Stimulated activated naive CD8-positive, alpha-beta T cell treated with anti-CD3 and anti-CD28 coated beads, Interleukin-15, Interleukin-2, amounts not matched to agents 100 ng/mL and 50 ng/mL, for 24 hours (primary cell): ENCODE measurements around the gene NT5DC4.
A peak's percentile ranks its signal among the peaks of the same experiment; 100 is the strongest.

Experiments used
- H3K27ac Mint-ChIP-seq: one replicate; pipeline ENCODE4 v1.8.0; 2021; ENCODE audit warnings: mild to moderate bottlenecking, mixed read lengths
- H3K27me3 Mint-ChIP-seq: one replicate; pipeline ENCODE4 v1.8.0; 2021; ENCODE audit warnings: mixed read lengths
- H3K36me3 Mint-ChIP-seq: one replicate; pipeline ENCODE4 v1.8.0; 2021; ENCODE audit warnings: low read depth, mixed read lengths
- H3K4me1 Mint-ChIP-seq: one replicate; pipeline ENCODE4 v1.8.0; 2021; ENCODE audit warnings: low read depth, mixed read lengths
- H3K4me3 Mint-ChIP-seq: one replicate; pipeline ENCODE4 v1.8.0; 2021; ENCODE audit warnings: mild to moderate bottlenecking, mixed read lengths
- H3K9me3 Mint-ChIP-seq: one replicate; pipeline ENCODE4 v1.8.0; 2021; ENCODE audit warnings: mixed read lengths

NT5DC4 gene

GRCh38 chr2:112720785-112721184 is at the start of gene NT5DC4:
TSS of gene NT5DC4 (plus strand) at chr2:112721020. CDS start at chr2:112721080, 60 bp downstream.
- Mint-ChIP-seq H3K36me3 (no peaks in the 10 kb centered on the region), H3K9me3 (no peaks in the 10 kb centered on the region), H3K4me3 (no peak within 1 kb of the TSS), H3K27me3 (no peaks in the 10 kb centered on the region), H3K4me1 (no peaks in the 10 kb centered on the region), H3K27ac (no peak within 1 kb of the TSS)

- H3K4me1 Mint-ChIP-seq = no peaks in the 10 kb centered on the region
- no peaks in the 10 kb centered on the region for H3K9me3 Mint-ChIP-seq
- no peak overlapping the region for H3K4me3 Mint-ChIP-seq
- H3K27ac Mint-ChIP-seq = no peak overlapping the region
- H3K27me3 Mint-ChIP-seq = peaks cover 3% of the 10 kb centered on the region
- H3K36me3 Mint-ChIP-seq = peaks cover 3% of the 10 kb centered on the region
Observed at GRCh38 chr2:112671801-112672200, 49.0 kb upstream of the NT5DC4 start.

- Mint-ChIP-seq H3K9me3 (no peaks in the 10 kb centered on the region), H3K27me3 (peaks cover 3% of the 10 kb centered on the region), H3K4me1 (no peaks in the 10 kb centered on the region)
Observed at GRCh38 chr2:112673008-112673407, 47.8 kb upstream of the NT5DC4 start.

GRCh38 chr2:112674229-112674628 is 46.6 kb upstream of the NT5DC4 start:
- peaks cover 3% of the 10 kb centered on the region for H3K27me3 Mint-ChIP-seq
- no peak overlapping the region for H3K27ac Mint-ChIP-seq
- H3K4me1 Mint-ChIP-seq = no peaks in the 10 kb centered on the region
- no peaks in the 10 kb centered on the region for H3K9me3 Mint-ChIP-seq
- H3K4me3 Mint-ChIP-seq = no peak overlapping the region
- H3K36me3 Mint-ChIP-seq = no peaks in the 10 kb centered on the region

More at GRCh38 chr2:112673008-112673407, 47.8 kb upstream of the NT5DC4 start:
- H3K36me3 Mint-ChIP-seq = peaks cover 3% of the 10 kb centered on the region
- no peak overlapping the region for H3K27ac Mint-ChIP-seq
- no peak overlapping the region for H3K4me3 Mint-ChIP-seq

- no peak overlapping the region for H3K4me3 Mint-ChIP-seq
- no peaks in the 10 kb centered on the region for H3K9me3 Mint-ChIP-seq
- H3K27me3 Mint-ChIP-seq = no peaks in the 10 kb centered on the region
- H3K36me3 Mint-ChIP-seq = no peaks in the 10 kb centered on the region
- H3K4me1 Mint-ChIP-seq = peaks cover 3% of the 10 kb centered on the region
- H3K27ac Mint-ChIP-seq = no peak overlapping the region
Observed at GRCh38 chr2:112679484-112679883, 41.3 kb upstream of the NT5DC4 start.

GRCh38 chr2:112680666-112681101 is 40.1 kb upstream of the NT5DC4 start:
- H3K36me3 Mint-ChIP-seq = no peaks in the 10 kb centered on the region
- no peak overlapping the region for H3K4me3 Mint-ChIP-seq
- no peaks in the 10 kb centered on the region for H3K9me3 Mint-ChIP-seq
- H3K4me1 Mint-ChIP-seq = peaks cover 3% of the 10 kb centered on the region
- no peaks in the 10 kb centered on the region for H3K27me3 Mint-ChIP-seq
- no peak overlapping the region for H3K27ac Mint-ChIP-seq

GRCh38 chr2:112682101-112682500 is 38.7 kb upstream of the NT5DC4 start:
- no peak overlapping the region for H3K27ac Mint-ChIP-seq
- peaks cover 3% of the 10 kb centered on the region for H3K4me1 Mint-ChIP-seq
- no peaks in the 10 kb centered on the region for H3K9me3 Mint-ChIP-seq
- no peaks in the 10 kb centered on the region for H3K27me3 Mint-ChIP-seq
- no peaks in the 10 kb centered on the region for H3K36me3 Mint-ChIP-seq
- H3K4me3 Mint-ChIP-seq = no peak overlapping the region

- Mint-ChIP-seq H3K4me3 (no peak overlapping the region), H3K27ac (no peak overlapping the region), H3K4me1 (peaks cover 3% of the 10 kb centered on the region), H3K27me3 (no peaks in the 10 kb centered on the region), H3K9me3 (no peaks in the 10 kb centered on the region), H3K36me3 (no peaks in the 10 kb centered on the region)
Observed at GRCh38 chr2:112683550-112684414, 37.0 kb upstream of the NT5DC4 start.

GRCh38 chr2:112684415-112684775 is 36.4 kb upstream of the NT5DC4 start:
- Mint-ChIP-seq H3K27me3 (no peaks in the 10 kb centered on the region), H3K4me1 (peaks cover 3% of the 10 kb centered on the region), H3K27ac (no peak overlapping the region), H3K9me3 (no peaks in the 10 kb centered on the region), H3K36me3 (no peaks in the 10 kb centered on the region), H3K4me3 (no peak overlapping the region)

- peaks cover 3% of the 10 kb centered on the region for H3K4me1 Mint-ChIP-seq
- H3K27me3 Mint-ChIP-seq = no peaks in the 10 kb centered on the region
- H3K27ac Mint-ChIP-seq = no peak overlapping the region
- H3K36me3 Mint-ChIP-seq = no peaks in the 10 kb centered on the region
- no peak overlapping the region for H3K4me3 Mint-ChIP-seq
- H3K9me3 Mint-ChIP-seq = no peaks in the 10 kb centered on the region
Observed at GRCh38 chr2:112685271-112685884, 35.4 kb upstream of the NT5DC4 start.

GRCh38 chr2:112686348-112687217 is 34.2 kb upstream of the NT5DC4 start:
- no peak overlapping the region for H3K4me3 Mint-ChIP-seq

GRCh38 chr2:112687522-112687921 is 33.3 kb upstream of the NT5DC4 start:
- Mint-ChIP-seq H3K27ac (no peak overlapping the region), H3K27me3 (no peaks in the 10 kb centered on the region), H3K4me3 (no peak overlapping the region), H3K4me1 (peaks cover 23% of the 10 kb centered on the region), H3K9me3 (no peaks in the 10 kb centered on the region), H3K36me3 (no peaks in the 10 kb centered on the region)

More at GRCh38 chr2:112686348-112687217, 34.2 kb upstream of the NT5DC4 start:
- Mint-ChIP-seq H3K27ac (no peak overlapping the region), H3K36me3 (no peaks in the 10 kb centered on the region), H3K27me3 (no peaks in the 10 kb centered on the region), H3K9me3 (no peaks in the 10 kb centered on the region), H3K4me1 (peaks cover 14% of the 10 kb centered on the region)

GRCh38 chr2:112688086-112688880 is 32.5 kb upstream of the NT5DC4 start:
- no peak overlapping the region for H3K4me3 Mint-ChIP-seq
- no peaks in the 10 kb centered on the region for H3K9me3 Mint-ChIP-seq
- H3K36me3 Mint-ChIP-seq = no peaks in the 10 kb centered on the region
- no peaks in the 10 kb centered on the region for H3K27me3 Mint-ChIP-seq
- peaks cover 31% of the 10 kb centered on the region for H3K4me1 Mint-ChIP-seq
- no peak overlapping the region for H3K27ac Mint-ChIP-seq

- H3K4me3 Mint-ChIP-seq = peak overlapping the region; percentile 61
- no peak overlapping the region for H3K27ac Mint-ChIP-seq
- peaks cover 33% of the 10 kb centered on the region for H3K4me1 Mint-ChIP-seq
- no peaks in the 10 kb centered on the region for H3K27me3 Mint-ChIP-seq
- no peaks in the 10 kb centered on the region for H3K36me3 Mint-ChIP-seq
- no peaks in the 10 kb centered on the region for H3K9me3 Mint-ChIP-seq
Observed at GRCh38 chr2:112690853-112691401, 29.9 kb upstream of the NT5DC4 start.
